Panc1 (cell line): ENCODE data around the gene PIGU. TPM values are rescaled to one million over a fixed set of nuclear protein-coding genes. Genes with fewer than 3 reads are reported as not detected.

Experiments
- ATAC-seq: fragments of 200-7000 bp; cut with Tn5 transposase; 2 replicates; pipeline ENCODE4 v1.9.1; 2020; ENCODE audit warnings: mild to moderate bottlenecking, moderate library complexity
- BruUV-seq: library from RNA; stranded (reverse); fragments of 400-500 nt; replicated peaks from 2 replicates; lab custom pipeline; 2021; lab: Mats Ljungman, UMichigan
- CTCF ChIA-PET: fragments of 300-600 bp; sonication (Branson Sonifier 250); formaldehyde crosslinking; loops from one replicate; lab custom pipeline; 2022; ENCODE audit warnings: antibody characterized with exemption; lab: Charles Lee
- POLR2A ChIA-PET: fragments of 300-600 bp; sonication (Branson Sonifier 250); formaldehyde crosslinking; loops from one replicate; lab custom pipeline; 2022; ENCODE audit warnings: antibody characterized with exemption; lab: Charles Lee
- DNase-seq: peaks from one replicate; pipeline ENCODE4 v3.0.0-alpha.2; 2010; ENCODE audit warnings: low read depth, low spot score
- H3K27ac ChIP-seq: 2 replicates; pipeline ENCODE4 v1.5.1; 2011; ENCODE audit warnings: mild to moderate bottlenecking, low read length, inconsistent platforms
- H3K27me3 ChIP-seq: fragments of 200-500 bp; sonication (Bioruptor generic); 2 replicates; pipeline ENCODE4 v1.6.0; 2014; ENCODE audit warnings: low read length, inconsistent platforms; ENCODE audit not compliant: control insufficient read depth, insufficient read depth
- H3K36me3 ChIP-seq: fragments of 200-500 bp; sonication (Bioruptor generic); 2 replicates; pipeline ENCODE4 v1.5.1; 2014; ENCODE audit warnings: inconsistent platforms, mild to moderate bottlenecking, low read length, moderate library complexity; ENCODE audit not compliant: control insufficient read depth, insufficient read depth
- H3K4me1 ChIP-seq: 2 replicates; pipeline ENCODE4 v1.5.1; 2011; ENCODE audit warnings: inconsistent platforms, mild to moderate bottlenecking, low read length, moderate library complexity; ENCODE audit not compliant: control insufficient read depth, insufficient read depth
- H3K4me3 ChIP-seq, 2 experiments: 2 replicates each; pipeline ENCODE4 v1.5.1; 2011 to 2012; ENCODE audit warnings: low read depth in 2 of 2, low read length in 2 of 2, mild to moderate bottlenecking in 2 of 2, inconsistent platforms in 1 of 2, moderate library complexity in 1 of 2
- H3K9me3 ChIP-seq: fragments of 200-500 bp; sonication (Bioruptor generic); 2 replicates; pipeline ENCODE4 v1.5.1; 2014; ENCODE audit warnings: low read depth, mild to moderate bottlenecking, inconsistent platforms, low read length, moderate library complexity; ENCODE audit not compliant: control insufficient read depth, insufficient read depth
- CTCF ChIP-seq: fragments of 450-650 bp; IDR thresholded peaks from 2 replicates; pipeline ENCODE4 v1.5.1; 2017; ENCODE audit warnings: mild to moderate bottlenecking
- POLR2AphosphoS5 ChIP-seq: IDR thresholded peaks from 2 replicates; pipeline ENCODE4 v1.6.1; 2012; ENCODE audit warnings: mild to moderate bottlenecking, low read depth, low read length, moderate library complexity
- REST ChIP-seq, 2 experiments: IDR thresholded peaks; 2 replicates each; pipeline ENCODE4 v1.6.1; 2011 to 2012; ENCODE audit warnings: low read depth in 2 of 2, control low read depth in 1 of 2, low read length in 1 of 2, mild to moderate bottlenecking in 1 of 2, moderate library complexity in 1 of 2; ENCODE audit not compliant: insufficient read depth in 1 of 2
- SIN3A ChIP-seq: IDR thresholded peaks from 2 replicates; pipeline ENCODE4 v1.6.1; 2012; ENCODE audit warnings: low read depth, mild to moderate bottlenecking, low read length, moderate library complexity, borderline replicate concordance; ENCODE audit not compliant: insufficient read depth
- TCF7L2 ChIP-seq: IDR thresholded peaks from 2 replicates; pipeline ENCODE4 v1.6.1; 2011; ENCODE audit warnings: mild to moderate bottlenecking, low read depth, low read length, inconsistent platforms
- in situ Hi-C: cut with HindIII; loops from 2 replicates; pipeline ENCODE4 v1.10.0; 2016; ENCODE audit warnings: low sequenced_read_pairs, low pct_unique_long_range_greater_than_20kb
- intact Hi-C: fragments of 100-400 bp; cut with micrococcal nuclease; formaldehyde crosslinking; loops from one replicate; pipeline ENCODE4 v1.10.0; 2022; ENCODE audit not compliant: unreplicated experiment
- total RNA-seq: library from RNA; stranded (reverse); gene quantifications from one replicate; pipeline ENCODE4 v1.2.1, GENCODE V29; 2021; ENCODE audit not compliant: unreplicated experiment

PIGU gene
- total RNA-seq, 1 experiment from 2014 or later: 22.9 TPM

- ATAC-seq: no peak
- Histone ChIP-seq H3K4me3 (no peak overlapping the region), H3K9me3 (no peaks in the 10 kb centered on the region), H3K27me3 (no peaks in the 10 kb centered on the region), H3K4me1 (no peaks in the 10 kb centered on the region), H3K27ac (no peak overlapping the region), H3K36me3 (no peaks in the 10 kb centered on the region; the same call in 1 of the 2 replicates)
- in situ Hi-C loops (no loop called here), intact Hi-C loops (no loop called here)
- CTCF ChIA-PET: interaction anchor here (0.5 kb wide), 1 partner anchor 90 kb away, joined by 5 read pairs; no protein-coding TSS in a partner anchor
- POLR2A ChIA-PET: no interaction called here
- BruUV-seq: no TSS peak
- TF ChIP-seq POLR2AphosphoS5: no peak
- no peak for TF ChIP-seq SIN3A
- TF ChIP-seq REST (IDR thresholded peaks at IDR 0.05; ENCODE audit: insufficient read depth in 1 of 2, low read depth in 2 of 2, low read length in 1 of 2): no peak
- no peak for TF ChIP-seq TCF7L2
- TF ChIP-seq CTCF: no peak
- no peak for DNase-seq
Observed at GRCh38 chr20:34541917-34542316, 135.0 kb downstream of the PIGU start.

GRCh38 chr20:34541264-34541901 lies 135.5 kb downstream of the PIGU start:
- in situ Hi-C loops: no loop called here
- ChIA-PET CTCF (interaction anchor here (0.5 kb wide), 1 partner anchor 91 kb away, joined by 5 read pairs; no protein-coding TSS in a partner anchor), POLR2A (no interaction called here)
- no peak for ATAC-seq
- no peak overlapping the region for H3K27ac ChIP-seq
- no peaks in the 10 kb centered on the region for H3K27me3 ChIP-seq
- no peaks in the 10 kb centered on the region; the same call in 1 of the 2 replicates for H3K36me3 ChIP-seq
- intact Hi-C loops: no loop called here
- H3K4me1 ChIP-seq: no peaks in the 10 kb centered on the region
- no peak for TF ChIP-seq TCF7L2
- no peak for TF ChIP-seq REST (IDR thresholded peaks at IDR 0.05; ENCODE audit: insufficient read depth in 1 of 2, low read depth in 2 of 2, low read length in 1 of 2)
- TF ChIP-seq SIN3A: no peak
- no peak for TF ChIP-seq CTCF
- no peak for TF ChIP-seq POLR2AphosphoS5
- no peak overlapping the region for H3K4me3 ChIP-seq
- no TSS peak for BruUV-seq
- no peaks in the 10 kb centered on the region for H3K9me3 ChIP-seq
- DNase-seq: no peak
